Measurements from ENCODE around the gene ABCC2.

- no peak for TF ChIP-seq CTCF (IDR thresholded peaks at IDR 0.05)
- TF ChIP-seq POLR2A (IDR thresholded peaks at IDR 0.05): no peak
These were observed 27.6 kb downstream of the ABCC2 start for GRCh38 chr10:99809931-99810615.

Data from body of pancreas (tissue), 4 donors.